Stomach (tissue), 4 donors: Measurements from ENCODE around the gene CAPN5.

Source experiments
- EP300 ChIP-seq: sonication (generic); formaldehyde crosslinking; IDR thresholded peaks from one replicate; pipeline ENCODE4 v1.6.1; 2017; ENCODE audit warnings: antibody characterized with exemption
- POLR2AphosphoS5 ChIP-seq, 3 donors: sonication (generic); formaldehyde crosslinking; IDR thresholded peaks; one replicate each; pipeline ENCODE4 v1.6.1; 2016; ENCODE audit warnings: antibody characterized with exemption in 3 of 3
- TF ChIP-seq, protein P1 (sequence below), 7 experiments: fragments of 450-650 bp in 4 of 7; fragments of 200-600 bp in 3 of 7; sonication (generic) in 3 of 7; IDR thresholded peaks; one replicate each; pipeline ENCODE4 v1.5.1; 2016 to 2019; ENCODE audit warnings: antibody characterized with exemption in 7 of 7, control low read depth in 2 of 7, mild to moderate bottlenecking in 1 of 7

DNA sequence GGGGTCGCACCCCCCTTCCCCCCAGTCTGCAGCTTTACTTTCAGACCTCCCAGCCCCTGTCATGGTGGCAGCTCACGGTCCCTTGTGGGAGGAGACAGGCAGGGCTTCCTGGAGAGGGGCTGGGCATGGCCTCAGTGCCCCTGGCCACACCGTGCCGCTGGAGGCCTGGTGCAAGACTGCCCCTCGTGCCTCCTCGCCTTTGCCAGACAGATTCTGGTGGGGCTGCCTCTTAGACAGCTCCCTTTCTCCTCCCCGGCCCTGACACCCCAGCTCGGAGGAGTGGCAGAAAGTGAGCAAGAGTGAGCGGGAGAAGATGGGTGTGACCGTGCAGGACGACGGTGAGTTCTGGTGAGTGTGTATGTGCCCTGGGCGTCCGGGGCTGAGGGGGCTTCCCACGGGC, 49.2 kb downstream of the CAPN5 start:
- TF ChIP-seq POLR2AphosphoS5 (IDR thresholded peaks at IDR 0.05) (no peak), EP300 (no peak)
- TF ChIP-seq, protein P1, sequence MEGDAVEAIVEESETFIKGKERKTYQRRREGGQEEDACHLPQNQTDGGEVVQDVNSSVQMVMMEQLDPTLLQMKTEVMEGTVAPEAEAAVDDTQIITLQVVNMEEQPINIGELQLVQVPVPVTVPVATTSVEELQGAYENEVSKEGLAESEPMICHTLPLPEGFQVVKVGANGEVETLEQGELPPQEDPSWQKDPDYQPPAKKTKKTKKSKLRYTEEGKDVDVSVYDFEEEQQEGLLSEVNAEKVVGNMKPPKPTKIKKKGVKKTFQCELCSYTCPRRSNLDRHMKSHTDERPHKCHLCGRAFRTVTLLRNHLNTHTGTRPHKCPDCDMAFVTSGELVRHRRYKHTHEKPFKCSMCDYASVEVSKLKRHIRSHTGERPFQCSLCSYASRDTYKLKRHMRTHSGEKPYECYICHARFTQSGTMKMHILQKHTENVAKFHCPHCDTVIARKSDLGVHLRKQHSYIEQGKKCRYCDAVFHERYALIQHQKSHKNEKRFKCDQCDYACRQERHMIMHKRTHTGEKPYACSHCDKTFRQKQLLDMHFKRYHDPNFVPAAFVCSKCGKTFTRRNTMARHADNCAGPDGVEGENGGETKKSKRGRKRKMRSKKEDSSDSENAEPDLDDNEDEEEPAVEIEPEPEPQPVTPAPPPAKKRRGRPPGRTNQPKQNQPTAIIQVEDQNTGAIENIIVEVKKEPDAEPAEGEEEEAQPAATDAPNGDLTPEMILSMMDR (IDR thresholded peaks at IDR 0.05): no peak
